Retinal pigment epithelial cell (primary cell): ENCODE measurements around the gene TKTL1.
A peak's percentile ranks its signal among the peaks of the same experiment; 100 is the strongest.

Experiments used
- DNase-seq: peaks from one replicate; pipeline ENCODE4 v3.0.0-alpha.2; 2010; ENCODE audit warnings: low read depth
- H3K4me3 ChIP-seq: 2 replicates; pipeline ENCODE4 v1.5.1; 2011; ENCODE audit warnings: mild to moderate bottlenecking, low read length, control low read depth, moderate library complexity
- CTCF ChIP-seq: conservative IDR thresholded peaks from 2 replicates; pipeline ENCODE4 v1.5.1; 2011; ENCODE audit warnings: low read depth, low read length, control low read depth, inconsistent platforms

TKTL1 gene

GRCh38 chrX:154362085-154362742 is 66.6 kb downstream of the TKTL1 start:
- no peak overlapping the region for H3K4me3 ChIP-seq
- no peak for DNase-seq
- TF ChIP-seq CTCF = no peak

- DNase-seq = no peak
- H3K4me3 ChIP-seq = no peak overlapping the region
- TF ChIP-seq CTCF = no peak
These were observed 68.3 kb downstream of the TKTL1 start for GRCh38 chrX:154363706-154364439.

- DNase-seq = no peak
- no peak overlapping the region for H3K4me3 ChIP-seq
- no peak for TF ChIP-seq CTCF
These were observed 69.5 kb downstream of the TKTL1 start for GRCh38 chrX:154365052-154365600.

- no peak overlapping the region for H3K4me3 ChIP-seq
These were observed 70.5 kb downstream of the TKTL1 start for GRCh38 chrX:154365997-154366665.

GRCh38 chrX:154366666-154367055 is 71.1 kb downstream of the TKTL1 start:
- no peak for TF ChIP-seq CTCF
- H3K4me3 ChIP-seq = no peak overlapping the region
- no peak for DNase-seq

More at GRCh38 chrX:154365997-154366665, 70.5 kb downstream of the TKTL1 start:
- TF ChIP-seq CTCF = no peak
- no peak for DNase-seq

- TF ChIP-seq CTCF = no peak
- H3K4me3 ChIP-seq = peak overlapping the region; percentile 61
- no peak for DNase-seq
These were observed 72.1 kb downstream of the TKTL1 start for GRCh38 chrX:154367474-154368308.
